Measurements from ENCODE around the gene MTX1.

MTX1 gene

DNA sequence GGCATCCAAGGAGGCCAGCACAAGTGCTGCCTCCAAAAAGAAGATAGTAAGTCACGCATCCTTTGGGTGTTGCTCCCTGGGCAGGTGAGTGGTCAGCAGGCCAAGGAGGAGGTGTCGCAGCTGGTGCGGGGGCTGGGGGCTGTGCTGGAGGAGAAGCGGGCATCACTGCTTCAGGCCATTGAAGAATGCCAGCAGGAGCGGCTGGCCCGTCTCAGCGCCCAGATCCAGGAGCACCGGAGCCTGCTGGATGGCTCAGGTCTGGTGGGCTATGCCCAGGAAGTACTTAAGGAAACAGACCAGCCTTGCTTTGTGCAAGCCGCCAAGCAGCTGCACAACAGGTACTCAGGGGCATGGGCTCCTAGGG, 30.6 kb upstream of the MTX1 start:
- Histone ChIP-seq H3K4me3 (ENCODE audit: severe bottlenecking) (no peak overlapping the region), H3K9me3 (ENCODE audit: severe bottlenecking) (no peaks in the 10 kb centered on the region), H3K4me1 (ENCODE audit: insufficient read depth, poor library complexity, severe bottlenecking) (no peaks in the 10 kb centered on the region), H3K27ac (ENCODE audit: poor library complexity, severe bottlenecking) (no peak overlapping the region), H3K36me3 (ENCODE audit: low read depth) (peaks cover 33% of the 10 kb centered on the region), H3K27me3 (ENCODE audit: insufficient read depth, poor library complexity, severe bottlenecking) (no peaks in the 10 kb centered on the region)
- DNase-seq (ENCODE audit: low spot score) (no peak), ATAC-seq (ENCODE audit: low read depth) (no peak)
- no peak for TF ChIP-seq CTCF (IDR thresholded peaks at IDR 0.05; ENCODE audit: poor library complexity, severe bottlenecking)

GRCh38 chr1:155178441-155179111, 29.9 kb upstream of the MTX1 start:
- H3K27me3 ChIP-seq (ENCODE audit: insufficient read depth, poor library complexity, severe bottlenecking) = no peaks in the 10 kb centered on the region
- ATAC-seq (ENCODE audit: low read depth) = no peak
- H3K4me3 ChIP-seq (ENCODE audit: severe bottlenecking) = no peak overlapping the region
- no peaks in the 10 kb centered on the region for H3K4me1 ChIP-seq (ENCODE audit: insufficient read depth, poor library complexity, severe bottlenecking)
- DNase-seq (ENCODE audit: low spot score) = peak; percentile 35
- H3K27ac ChIP-seq (ENCODE audit: poor library complexity, severe bottlenecking) = no peak overlapping the region
- peaks cover 33% of the 10 kb centered on the region for H3K36me3 ChIP-seq (ENCODE audit: low read depth)
- no peak for TF ChIP-seq CTCF (IDR thresholded peaks at IDR 0.05; ENCODE audit: poor library complexity, severe bottlenecking)
- no peaks in the 10 kb centered on the region for H3K9me3 ChIP-seq (ENCODE audit: severe bottlenecking)

DNA sequence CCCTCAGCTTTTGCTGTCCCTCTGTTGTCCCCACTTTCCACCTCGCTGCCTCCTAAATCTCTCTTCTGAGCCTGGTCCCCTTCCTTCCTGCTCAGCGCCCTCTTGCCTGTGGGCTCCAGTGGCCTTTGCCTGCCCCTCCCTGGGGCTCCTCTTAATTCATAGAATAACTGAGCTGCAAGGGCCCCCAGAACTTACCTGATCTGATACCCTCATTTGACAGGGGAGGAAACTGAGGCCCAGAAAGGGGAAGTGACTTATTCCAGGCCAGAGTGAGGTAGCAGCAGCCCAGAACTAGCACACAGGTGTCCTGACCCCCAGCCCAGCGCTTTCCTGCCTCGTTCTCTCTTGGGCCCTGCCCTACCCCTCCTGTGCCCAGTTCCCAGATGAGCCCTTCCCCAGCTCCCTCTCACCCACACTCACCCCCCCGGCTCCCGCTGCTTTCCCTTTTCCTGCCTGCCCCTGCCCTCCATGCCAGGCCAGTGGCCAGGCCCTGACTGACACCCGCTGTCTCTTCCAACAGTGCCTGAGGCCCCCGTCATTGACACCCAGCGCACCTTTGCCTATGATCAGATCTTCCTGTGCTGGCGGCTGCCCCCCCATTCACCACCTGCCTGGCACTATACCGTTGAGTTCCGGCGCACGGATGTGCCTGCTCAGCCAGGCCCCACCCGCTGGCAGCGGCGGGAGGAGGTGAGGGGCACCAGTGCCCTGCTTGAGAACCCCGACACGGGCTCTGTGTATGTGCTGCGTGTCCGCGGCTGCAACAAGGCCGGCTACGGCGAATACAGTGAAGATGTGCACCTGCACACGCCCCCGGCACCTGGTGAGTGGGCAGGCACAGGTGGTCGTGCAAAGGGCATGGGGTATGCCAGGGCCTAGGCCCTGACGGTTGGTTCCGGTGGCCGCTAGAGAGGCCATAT, 29.1 kb upstream of the MTX1 start:
- DNase-seq (ENCODE audit: low spot score) = peak; percentile 69
- no peak for TF ChIP-seq CTCF (IDR thresholded peaks at IDR 0.05; ENCODE audit: poor library complexity, severe bottlenecking)
- H3K36me3 ChIP-seq (ENCODE audit: low read depth) = peaks cover 33% of the 10 kb centered on the region
- H3K27me3 ChIP-seq (ENCODE audit: insufficient read depth, poor library complexity, severe bottlenecking) = no peaks in the 10 kb centered on the region
- H3K4me3 ChIP-seq (ENCODE audit: severe bottlenecking) = no peak overlapping the region
- H3K9me3 ChIP-seq (ENCODE audit: severe bottlenecking) = no peaks in the 10 kb centered on the region
- ATAC-seq (ENCODE audit: low read depth) = no peak
- no peaks in the 10 kb centered on the region for H3K4me1 ChIP-seq (ENCODE audit: insufficient read depth, poor library complexity, severe bottlenecking)
- H3K27ac ChIP-seq (ENCODE audit: poor library complexity, severe bottlenecking) = no peak overlapping the region

DNA sequence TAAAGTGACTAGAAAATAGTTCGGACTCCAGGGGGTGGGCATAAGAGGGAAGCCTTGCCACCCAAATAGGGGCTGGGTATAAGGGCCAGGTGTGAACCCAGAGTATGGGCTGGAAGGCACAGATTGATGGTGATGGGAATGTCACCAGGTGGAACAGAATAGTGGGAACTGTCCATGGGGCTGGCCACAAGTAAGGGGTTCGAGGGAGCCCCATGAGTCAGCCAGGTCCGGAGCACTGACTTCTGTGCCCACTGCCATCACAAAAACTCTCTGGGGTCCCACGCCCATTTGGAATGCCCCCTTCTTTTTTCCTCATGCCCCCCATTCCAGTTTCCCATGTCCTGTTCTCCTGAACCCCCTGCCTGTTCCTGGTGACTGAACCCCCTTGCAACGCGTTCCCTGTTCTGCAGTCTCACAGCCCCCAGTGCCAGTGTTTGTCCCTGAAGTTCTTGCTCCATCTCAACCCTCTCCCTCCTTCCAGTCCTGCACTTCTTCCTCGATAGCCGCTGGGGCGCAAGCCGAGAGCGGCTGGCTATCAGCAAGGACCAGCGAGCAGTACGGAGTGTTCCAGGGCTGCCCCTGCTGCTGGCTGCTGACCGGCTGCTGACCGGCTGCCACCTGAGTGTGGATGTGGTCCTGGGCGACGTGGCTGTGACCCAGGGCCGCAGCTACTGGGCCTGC, 27.0 kb upstream of the MTX1 start:
- Histone ChIP-seq H3K4me3 (ENCODE audit: severe bottlenecking) (no peak overlapping the region), H3K27ac (ENCODE audit: poor library complexity, severe bottlenecking) (no peak overlapping the region), H3K4me1 (ENCODE audit: insufficient read depth, poor library complexity, severe bottlenecking) (no peaks in the 10 kb centered on the region), H3K27me3 (ENCODE audit: insufficient read depth, poor library complexity, severe bottlenecking) (no peaks in the 10 kb centered on the region), H3K9me3 (ENCODE audit: severe bottlenecking) (no peaks in the 10 kb centered on the region), H3K36me3 (ENCODE audit: low read depth) (peaks cover 33% of the 10 kb centered on the region)
- ATAC-seq (ENCODE audit: low read depth) (no peak), DNase-seq (ENCODE audit: low spot score) (no peak)
- no peak for TF ChIP-seq CTCF (IDR thresholded peaks at IDR 0.05; ENCODE audit: poor library complexity, severe bottlenecking)
